ENCODE results near the gene ERN1.

DNA sequence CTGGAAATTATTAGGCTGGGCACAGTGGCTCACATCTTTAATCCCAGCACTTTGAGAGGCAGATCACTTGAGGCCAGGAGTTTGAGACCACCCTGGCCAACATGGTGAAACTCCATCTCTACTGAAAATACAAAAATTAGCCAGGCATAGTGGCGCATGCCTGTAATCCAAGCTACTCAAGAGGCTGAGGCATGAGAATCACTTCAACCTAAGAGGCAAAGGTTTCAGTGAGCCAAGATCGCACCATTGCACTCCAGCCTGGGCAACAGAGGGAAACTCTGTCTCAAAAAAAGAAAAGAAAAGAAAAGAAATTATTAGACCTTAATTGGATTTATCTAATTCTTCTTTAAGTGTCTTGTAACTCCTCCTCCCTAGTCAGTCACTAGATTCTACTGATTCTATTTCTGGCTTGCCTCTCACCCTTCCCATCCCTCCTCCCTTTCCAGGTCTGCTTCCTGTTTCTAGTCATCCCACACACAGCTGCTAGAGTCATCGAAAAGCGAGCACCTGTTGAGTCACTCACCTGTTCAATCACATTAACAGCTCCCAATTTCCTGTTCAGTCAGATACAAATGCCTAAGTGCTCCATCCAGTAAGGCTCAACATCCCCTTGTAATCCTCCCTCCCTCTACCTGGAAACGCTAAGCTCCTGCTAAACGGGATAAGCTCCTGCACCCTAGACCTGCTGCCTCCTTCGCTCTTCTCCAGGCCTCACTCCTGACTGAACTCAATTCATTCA lies 34.6 kb downstream of the ERN1 start:
- no peak for TF ChIP-seq CTCF (IDR thresholded peaks at IDR 0.05; ENCODE audit: low read depth, low read length)
- TF ChIP-seq MAX (IDR thresholded peaks at IDR 0.05; ENCODE audit: low read depth, low read length) = no peak
- no peak for TF ChIP-seq POLR2A (IDR thresholded peaks at IDR 0.05; ENCODE audit: extremely low read depth, insufficient read length)
- no peak for TF ChIP-seq MYC (IDR thresholded peaks at IDR 0.05; ENCODE audit: low read depth, low read length)

Data from NB4 (cell line).